ENCODE data around the gene BCAM.

Gene BCAM

GRCh38 chr19:44792281-44792680 is 16.6 kb upstream of the BCAM start:
- no peak for TF ChIP-seq POLR2AphosphoS5 (IDR thresholded peaks at IDR 0.05; ENCODE audit: low read depth, low read length)
- no peak for TF ChIP-seq PAX5 (IDR thresholded peaks at IDR 0.05; ENCODE audit: insufficient read depth, low read length, severe bottlenecking)
- no peak for TF ChIP-seq POU2F2 (IDR thresholded peaks at IDR 0.05; ENCODE audit: low read depth, low read length)
- no peak for TF ChIP-seq SPI1 (IDR thresholded peaks at IDR 0.05; ENCODE audit: low read depth, low read length)
- no peak for TF ChIP-seq TAF1 (IDR thresholded peaks at IDR 0.05; ENCODE audit: low read depth, low read length)
- TF ChIP-seq POLR2A (IDR thresholded peaks at IDR 0.05; ENCODE audit: low read depth, low read length) = no peak
- DNase-seq (ENCODE audit: insufficient read length, low spot score) = no peak
- no peak for FAIRE-seq

GRCh38 chr19:44794610-44795009 is 14.3 kb upstream of the BCAM start:
- no peak for TF ChIP-seq TAF1 (IDR thresholded peaks at IDR 0.05; ENCODE audit: low read depth, low read length)
- TF ChIP-seq POLR2AphosphoS5 (IDR thresholded peaks at IDR 0.05; ENCODE audit: low read depth, low read length) = no peak
- TF ChIP-seq PAX5 (IDR thresholded peaks at IDR 0.05; ENCODE audit: insufficient read depth, low read length, severe bottlenecking) = no peak
- no peak for TF ChIP-seq POLR2A (IDR thresholded peaks at IDR 0.05; ENCODE audit: low read depth, low read length)
- TF ChIP-seq POU2F2 (IDR thresholded peaks at IDR 0.05; ENCODE audit: low read depth, low read length) = no peak
- TF ChIP-seq SPI1 (IDR thresholded peaks at IDR 0.05; ENCODE audit: low read depth, low read length) = no peak
- FAIRE-seq = no peak

GRCh38 chr19:44795398-44795987 is 13.4 kb upstream of the BCAM start:
- DNase-seq (ENCODE audit: insufficient read length, low spot score) = no peak
- FAIRE-seq = no peak
- TF ChIP-seq PAX5 (IDR thresholded peaks at IDR 0.05; ENCODE audit: insufficient read depth, low read length, severe bottlenecking) = no peak
- no peak for TF ChIP-seq POLR2A (IDR thresholded peaks at IDR 0.05; ENCODE audit: low read depth, low read length)
- no peak for TF ChIP-seq POU2F2 (IDR thresholded peaks at IDR 0.05; ENCODE audit: low read depth, low read length)
- no peak for TF ChIP-seq SPI1 (IDR thresholded peaks at IDR 0.05; ENCODE audit: low read depth, low read length)
- no peak for TF ChIP-seq TAF1 (IDR thresholded peaks at IDR 0.05; ENCODE audit: low read depth, low read length)

More at GRCh38 chr19:44794610-44795009, 14.3 kb upstream of the BCAM start:
- DNase-seq (ENCODE audit: insufficient read length, low spot score) = no peak

- FAIRE-seq (no peak), DNase-seq (ENCODE audit: insufficient read length, low spot score) (no peak)
- TF ChIP-seq TAF1 (IDR thresholded peaks at IDR 0.05; ENCODE audit: low read depth, low read length) = no peak
- no peak for TF ChIP-seq SPI1 (IDR thresholded peaks at IDR 0.05; ENCODE audit: low read depth, low read length)
- no peak for TF ChIP-seq POLR2AphosphoS5 (IDR thresholded peaks at IDR 0.05; ENCODE audit: low read depth, low read length)
- no peak for TF ChIP-seq PAX5 (IDR thresholded peaks at IDR 0.05; ENCODE audit: insufficient read depth, low read length, severe bottlenecking)
- TF ChIP-seq POU2F2 (IDR thresholded peaks at IDR 0.05; ENCODE audit: low read depth, low read length) = no peak
- no peak for TF ChIP-seq POLR2A (IDR thresholded peaks at IDR 0.05; ENCODE audit: low read depth, low read length)
Observed at GRCh38 chr19:44796701-44797115, 12.2 kb upstream of the BCAM start.

GRCh38 chr19:44799627-44800346 is 9.1 kb upstream of the BCAM start:
- TF ChIP-seq POU2F2 (IDR thresholded peaks at IDR 0.05; ENCODE audit: low read depth, low read length) = no peak
- TF ChIP-seq PAX5 (IDR thresholded peaks at IDR 0.05; ENCODE audit: insufficient read depth, low read length, severe bottlenecking) = no peak
- no peak for TF ChIP-seq SPI1 (IDR thresholded peaks at IDR 0.05; ENCODE audit: low read depth, low read length)
- TF ChIP-seq POLR2A (IDR thresholded peaks at IDR 0.05; ENCODE audit: low read depth, low read length) = no peak
- no peak for TF ChIP-seq POLR2AphosphoS5 (IDR thresholded peaks at IDR 0.05; ENCODE audit: low read depth, low read length)
- TF ChIP-seq TAF1 (IDR thresholded peaks at IDR 0.05; ENCODE audit: low read depth, low read length) = no peak
- DNase-seq (ENCODE audit: insufficient read length, low spot score) (no peak), FAIRE-seq (no peak)

GRCh38 chr19:44800461-44800860 is 8.4 kb upstream of the BCAM start:
- peak; percentile 97 for FAIRE-seq

GRCh38 chr19:44803442-44804428 is 5.2 kb upstream of the BCAM start:
- DNase-seq (ENCODE audit: insufficient read length, low spot score) = no peak
- FAIRE-seq = no peak
- TF ChIP-seq POLR2AphosphoS5 (IDR thresholded peaks at IDR 0.05; ENCODE audit: low read depth, low read length) = no peak
- TF ChIP-seq POLR2A (IDR thresholded peaks at IDR 0.05; ENCODE audit: low read depth, low read length) = no peak
- TF ChIP-seq POU2F2 (IDR thresholded peaks at IDR 0.05; ENCODE audit: low read depth, low read length) = no peak
- no peak for TF ChIP-seq PAX5 (IDR thresholded peaks at IDR 0.05; ENCODE audit: insufficient read depth, low read length, severe bottlenecking)
- TF ChIP-seq SPI1 (IDR thresholded peaks at IDR 0.05; ENCODE audit: low read depth, low read length) = no peak
- no peak for TF ChIP-seq TAF1 (IDR thresholded peaks at IDR 0.05; ENCODE audit: low read depth, low read length)

More at GRCh38 chr19:44800461-44800860, 8.4 kb upstream of the BCAM start:
- peak; percentile 93 for DNase-seq (ENCODE audit: insufficient read length, low spot score)
- TF ChIP-seq POLR2AphosphoS5 (IDR thresholded peaks at IDR 0.05; ENCODE audit: low read depth, low read length) (no peak), TAF1 (IDR thresholded peaks at IDR 0.05; ENCODE audit: low read depth, low read length) (no peak), POU2F2 (IDR thresholded peaks at IDR 0.05; ENCODE audit: low read depth, low read length) (no peak), PAX5 (IDR thresholded peaks at IDR 0.05; ENCODE audit: insufficient read depth, low read length, severe bottlenecking) (no peak), SPI1 (IDR thresholded peaks at IDR 0.05; ENCODE audit: low read depth, low read length) (no peak), POLR2A (IDR thresholded peaks at IDR 0.05; ENCODE audit: low read depth, low read length) (no peak)

- TF ChIP-seq TAF1 (IDR thresholded peaks at IDR 0.05; ENCODE audit: low read depth, low read length) (no peak), SPI1 (IDR thresholded peaks at IDR 0.05; ENCODE audit: low read depth, low read length) (no peak), PAX5 (IDR thresholded peaks at IDR 0.05; ENCODE audit: insufficient read depth, low read length, severe bottlenecking) (no peak), POLR2A (IDR thresholded peaks at IDR 0.05; ENCODE audit: low read depth, low read length) (no peak), POU2F2 (IDR thresholded peaks at IDR 0.05; ENCODE audit: low read depth, low read length) (no peak), POLR2AphosphoS5 (IDR thresholded peaks at IDR 0.05; ENCODE audit: low read depth, low read length) (no peak)
- no peak for DNase-seq (ENCODE audit: insufficient read length, low spot score)
- FAIRE-seq = no peak
Observed at GRCh38 chr19:44806291-44806690, 2.6 kb upstream of the BCAM start.

Data from GM12891 (cell line).